Measurements from ENCODE around the gene PRDX4.

DNA sequence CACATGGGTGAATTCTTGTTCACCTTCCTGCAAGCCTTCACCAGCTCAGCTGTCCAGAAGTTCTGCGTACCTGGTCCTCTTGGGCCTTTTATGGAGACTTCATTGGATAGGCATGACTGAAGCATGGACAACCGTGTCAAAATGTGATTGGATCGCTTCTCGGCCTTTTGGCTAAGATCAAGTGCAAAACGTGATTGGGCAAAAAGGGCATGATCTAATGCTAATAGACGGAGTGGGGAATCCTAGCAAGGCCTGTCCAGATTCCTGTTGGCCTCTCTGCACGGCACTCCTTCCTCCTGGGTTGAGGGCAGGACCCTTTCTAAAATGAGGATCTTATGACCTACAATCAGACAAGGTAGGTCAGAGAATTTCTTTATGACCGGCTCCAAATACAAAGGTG, 24.9 kb downstream of the PRDX4 start:
- TF ChIP-seq, protein P1, sequence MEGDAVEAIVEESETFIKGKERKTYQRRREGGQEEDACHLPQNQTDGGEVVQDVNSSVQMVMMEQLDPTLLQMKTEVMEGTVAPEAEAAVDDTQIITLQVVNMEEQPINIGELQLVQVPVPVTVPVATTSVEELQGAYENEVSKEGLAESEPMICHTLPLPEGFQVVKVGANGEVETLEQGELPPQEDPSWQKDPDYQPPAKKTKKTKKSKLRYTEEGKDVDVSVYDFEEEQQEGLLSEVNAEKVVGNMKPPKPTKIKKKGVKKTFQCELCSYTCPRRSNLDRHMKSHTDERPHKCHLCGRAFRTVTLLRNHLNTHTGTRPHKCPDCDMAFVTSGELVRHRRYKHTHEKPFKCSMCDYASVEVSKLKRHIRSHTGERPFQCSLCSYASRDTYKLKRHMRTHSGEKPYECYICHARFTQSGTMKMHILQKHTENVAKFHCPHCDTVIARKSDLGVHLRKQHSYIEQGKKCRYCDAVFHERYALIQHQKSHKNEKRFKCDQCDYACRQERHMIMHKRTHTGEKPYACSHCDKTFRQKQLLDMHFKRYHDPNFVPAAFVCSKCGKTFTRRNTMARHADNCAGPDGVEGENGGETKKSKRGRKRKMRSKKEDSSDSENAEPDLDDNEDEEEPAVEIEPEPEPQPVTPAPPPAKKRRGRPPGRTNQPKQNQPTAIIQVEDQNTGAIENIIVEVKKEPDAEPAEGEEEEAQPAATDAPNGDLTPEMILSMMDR (IDR thresholded peaks at IDR 0.05; ENCODE audit: borderline replicate concordance, extremely low read depth, low read length, poor library complexity, severe bottlenecking): no peak
- no peak for TF ChIP-seq EZH2 (IDR thresholded peaks at IDR 0.05; ENCODE audit: borderline replicate concordance, low read depth, low read length, severe bottlenecking)
